ENCODE results near the gene KCNIP2. TPM values are rescaled to one million over a fixed set of nuclear protein-coding genes. Genes with fewer than 3 reads are reported as not detected.

The KCNIP2 gene
- total and polyA plus RNA-seq, 2 of the 4 experiments (the other 2 are of a cell fraction), result under 0.01 to 0.87 TPM

DNA sequence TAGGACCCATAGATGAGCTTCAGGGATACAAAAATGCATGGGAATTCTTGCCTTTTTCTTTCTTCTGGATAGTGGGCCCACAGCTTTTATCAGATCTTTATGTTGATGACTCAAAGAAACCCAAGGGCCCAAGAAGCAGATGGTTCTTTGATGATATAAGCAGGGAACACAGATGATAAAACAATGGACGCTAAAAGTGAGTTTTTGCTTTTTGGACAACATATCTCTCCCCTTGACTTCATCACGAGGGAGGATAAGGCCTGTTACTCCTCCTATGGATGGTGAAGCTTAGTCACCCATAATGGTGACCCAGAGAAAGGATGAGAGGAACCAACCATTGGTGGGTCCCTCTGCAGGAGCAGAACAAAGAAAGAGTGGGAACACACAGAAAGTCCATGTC lies 18.9 kb downstream of the KCNIP2 start:
- dilution Hi-C loops (cut with HindIII; ENCODE audit: low sequenced_read_pairs, unreplicated experiment), result no loop called here
- Histone ChIP-seq H3K27me3 (ENCODE audit: control insufficient read depth, insufficient read depth, low read length) (no peaks in the 10 kb centered on the region), H4K5ac (ENCODE audit: low read depth, low read length) (no peak overlapping the region), H2BK15ac (ENCODE audit: low read depth, low read length) (no peak overlapping the region), H3K4me2 (ENCODE audit: low read depth, low read length) (no peak overlapping the region), H3K4ac (ENCODE audit: low read depth, low read length) (no peak overlapping the region), H3K23ac (ENCODE audit: low read depth, low read length) (no peak overlapping the region), H2AK5ac (ENCODE audit: low read depth, low read length) (no peak overlapping the region), H3K56ac (ENCODE audit: extremely low read depth, insufficient read depth, low read length) (no peak overlapping the region; the same call in 1 of the 2 replicates), H3K9me1 (ENCODE audit: insufficient read depth, low read length) (0 out of 2 replicates have a peak, but pooled peaks cover 5% of the 10 kb centered on the region), H2BK20ac (ENCODE audit: low read depth, low read length) (no peak overlapping the region), H3K9ac (ENCODE audit: low read depth, low read length) (no peak overlapping the region), H3K4me3 (ENCODE audit: insufficient read depth, low read depth, low read length) (no peak overlapping the region), H3K79me1 (ENCODE audit: low read depth in 1 of 2, low read length in 2 of 2) (peaks cover 0 to 6% of the 10 kb centered on the region in 2 experiments; a peak in 1 of 4 replicates), H2AFZ (replicated peaks; ENCODE audit: low read length, poor library complexity) (no peak overlapping the region), H4K20me1 (ENCODE audit: insufficient read depth, low read length) (no peaks in the 10 kb centered on the region; the same call in 1 of the 2 replicates), H3K27ac (ENCODE audit: insufficient read depth, low read length) (no peak overlapping the region), H4K8ac (ENCODE audit: low read depth in 2 of 2, low read length in 2 of 2) (no peak overlapping the region), H3K36me3 (ENCODE audit: control insufficient read depth, insufficient read depth, low read length) (no peaks in the 10 kb centered on the region; the same call in 1 of the 2 replicates), H2AK9ac (replicated peaks; ENCODE audit: low read depth, low read length, poor library complexity) (no peak overlapping the region), H3K9me3 (ENCODE audit: control insufficient read depth, insufficient read depth, low read length) (no peaks in the 10 kb centered on the region), H3K18ac (ENCODE audit: low read depth, low read length) (no peak overlapping the region), H2BK5ac (ENCODE audit: low read depth, low read length, poor library complexity, severe bottlenecking) (no peak overlapping the region), H4K91ac (ENCODE audit: insufficient read depth, low read depth, low read length) (no peak overlapping the region), H3K14ac (replicated peaks; ENCODE audit: low read depth, low read length) (no peak overlapping the region), H3K4me1 (ENCODE audit: control insufficient read depth, insufficient read depth, low read length) (no peaks in the 10 kb centered on the region), H2BK120ac (ENCODE audit: low read depth, low read length) (no peak overlapping the region)
- no TSS peak for BruUV-seq (replicated peaks)
- in situ Hi-C loops (cut with MboI; ENCODE audit: low sequenced_read_pairs), result loop anchor here (25.0 kb wide), 1 partner anchor 887 kb away; no protein-coding TSS in a partner anchor
- no peak for DNase-seq
- TF ChIP-seq NFE2L2 (IDR thresholded peaks at IDR 0.05; ENCODE audit: low read depth, low read length) (no peak), FOS (IDR thresholded peaks at IDR 0.05; ENCODE audit: low read depth, low read length) (no peak), POLR2A (IDR thresholded peaks at IDR 0.05; ENCODE audit: low read depth, low read length) (no peak), MAZ (IDR thresholded peaks at IDR 0.05; ENCODE audit: borderline replicate concordance, low read depth, low read length) (no peak), RFX5 (IDR thresholded peaks at IDR 0.05; ENCODE audit: low read depth, low read length) (no peak), MAFK (IDR thresholded peaks at IDR 0.05; ENCODE audit: low read depth, low read length) (no peak)
- TF ChIP-seq, protein P1, sequence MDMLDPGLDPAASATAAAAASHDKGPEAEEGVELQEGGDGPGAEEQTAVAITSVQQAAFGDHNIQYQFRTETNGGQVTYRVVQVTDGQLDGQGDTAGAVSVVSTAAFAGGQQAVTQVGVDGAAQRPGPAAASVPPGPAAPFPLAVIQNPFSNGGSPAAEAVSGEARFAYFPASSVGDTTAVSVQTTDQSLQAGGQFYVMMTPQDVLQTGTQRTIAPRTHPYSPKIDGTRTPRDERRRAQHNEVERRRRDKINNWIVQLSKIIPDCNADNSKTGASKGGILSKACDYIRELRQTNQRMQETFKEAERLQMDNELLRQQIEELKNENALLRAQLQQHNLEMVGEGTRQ (IDR thresholded peaks at IDR 0.05; ENCODE audit: low read depth, low read length), result no peak
- ChIA-PET POLR2A (ENCODE audit: unreplicated experiment) (no interaction called here), CTCF (no interaction called here)
- no CpG with 5 or more reads among the region's 2 CpGs for WGBS, 2 experiments (ENCODE audit: extremely low coverage in 2 of 2, insufficient read length in 1 of 2)
- intact Hi-C loops (cut with micrococcal nuclease), result no loop called here
- ATAC-seq (ENCODE audit: low read depth), result no peak

Data from IMR-90 (cell line).